Measurements from ENCODE around the gene MCCC1. TPM values are rescaled to one million over a fixed set of nuclear protein-coding genes. Genes with fewer than 3 reads are reported as not detected.
A peak's percentile ranks its signal among the peaks of the same experiment; 100 is the strongest.

MCCC1 gene
- total and polyA plus RNA-seq, 2 of the 13 experiments (the other 11 are each of a cell fraction or from before 2014, with no cell fraction given), result 11.7 to 30.1 TPM

DNA sequence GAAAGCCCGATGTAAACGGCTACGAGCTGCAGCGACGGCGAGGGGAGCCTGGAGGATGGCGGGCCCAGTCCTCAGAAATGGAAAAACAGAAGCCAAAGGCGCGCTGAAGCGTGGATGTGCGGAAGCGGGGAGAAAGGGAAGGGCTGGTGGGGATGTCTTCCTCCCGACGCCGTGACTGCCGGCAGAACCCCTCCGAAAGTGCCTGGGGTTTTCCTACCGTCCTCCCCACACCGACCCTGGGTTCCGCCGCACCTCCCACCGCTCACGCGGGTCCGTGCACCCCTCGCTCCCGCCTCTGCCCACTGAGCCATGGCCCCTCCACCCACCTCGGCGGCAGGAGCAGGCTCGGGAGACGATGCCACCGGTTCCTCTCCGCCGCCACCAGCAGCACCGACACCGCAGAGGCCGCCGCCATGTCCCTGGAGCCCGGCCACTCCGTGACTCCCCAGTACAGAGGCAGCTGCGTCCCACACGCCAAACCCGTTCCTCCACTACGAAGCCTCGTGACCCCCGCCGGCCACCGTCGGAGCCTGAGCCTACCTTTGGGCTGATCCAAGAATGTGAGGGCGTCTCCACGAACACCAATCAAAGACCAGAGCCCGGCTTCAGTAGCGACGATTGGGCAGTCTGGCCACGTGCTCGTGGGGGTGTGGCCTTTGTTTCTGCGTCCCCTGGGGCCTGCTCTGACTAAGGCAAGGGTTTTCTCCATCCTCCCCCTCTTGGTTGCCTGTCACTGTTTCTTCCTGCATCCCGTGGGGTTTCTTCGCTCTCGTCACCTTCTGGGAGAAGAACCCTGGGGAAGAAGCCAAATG, at the start of gene MCCC1 (continued):
- TF ChIP-seq ZNF180 (CRISPR knock-in tag; IDR thresholded peaks at IDR 0.05; ENCODE audit: borderline replicate concordance, low read depth), result no peak
- TF ChIP-seq, protein P1, sequence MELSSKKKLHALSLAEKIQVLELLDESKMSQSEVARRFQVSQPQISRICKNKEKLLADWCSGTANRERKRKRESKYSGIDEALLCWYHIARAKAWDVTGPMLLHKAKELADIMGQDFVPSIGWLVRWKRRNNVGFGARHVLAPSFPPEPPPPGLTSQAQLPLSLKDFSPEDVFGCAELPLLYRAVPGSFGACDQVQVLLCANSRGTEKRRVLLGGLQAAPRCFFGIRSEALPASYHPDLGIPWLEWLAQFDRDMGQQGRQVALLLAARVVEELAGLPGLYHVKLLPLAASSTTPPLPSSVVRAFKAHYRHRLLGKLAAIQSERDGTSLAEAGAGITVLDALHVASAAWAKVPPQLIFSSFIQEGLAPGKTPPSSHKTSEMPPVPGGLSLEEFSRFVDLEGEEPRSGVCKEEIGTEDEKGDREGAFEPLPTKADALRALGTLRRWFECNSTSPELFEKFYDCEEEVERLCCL (CRISPR knock-in tag; IDR thresholded peaks at IDR 0.05; ENCODE audit: borderline replicate concordance), result no peak
- no peak for TF ChIP-seq ZNF552 (CRISPR knock-in tag; IDR thresholded peaks at IDR 0.05; ENCODE audit: borderline replicate concordance)
- TF ChIP-seq, protein P2, sequence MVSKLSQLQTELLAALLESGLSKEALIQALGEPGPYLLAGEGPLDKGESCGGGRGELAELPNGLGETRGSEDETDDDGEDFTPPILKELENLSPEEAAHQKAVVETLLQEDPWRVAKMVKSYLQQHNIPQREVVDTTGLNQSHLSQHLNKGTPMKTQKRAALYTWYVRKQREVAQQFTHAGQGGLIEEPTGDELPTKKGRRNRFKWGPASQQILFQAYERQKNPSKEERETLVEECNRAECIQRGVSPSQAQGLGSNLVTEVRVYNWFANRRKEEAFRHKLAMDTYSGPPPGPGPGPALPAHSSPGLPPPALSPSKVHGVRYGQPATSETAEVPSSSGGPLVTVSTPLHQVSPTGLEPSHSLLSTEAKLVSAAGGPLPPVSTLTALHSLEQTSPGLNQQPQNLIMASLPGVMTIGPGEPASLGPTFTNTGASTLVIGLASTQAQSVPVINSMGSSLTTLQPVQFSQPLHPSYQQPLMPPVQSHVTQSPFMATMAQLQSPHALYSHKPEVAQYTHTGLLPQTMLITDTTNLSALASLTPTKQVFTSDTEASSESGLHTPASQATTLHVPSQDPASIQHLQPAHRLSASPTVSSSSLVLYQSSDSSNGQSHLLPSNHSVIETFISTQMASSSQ (IDR thresholded peaks at IDR 0.05; ENCODE audit: low read depth), result no peak
- TF ChIP-seq, protein P2 (CRISPR knock-in tag; IDR thresholded peaks at IDR 0.05; ENCODE audit: borderline replicate concordance), result peak; percentile 61; the same call in 1 of the 2 replicates
- TF ChIP-seq ZNF75D (CRISPR knock-in tag; IDR thresholded peaks at IDR 0.05; ENCODE audit: borderline replicate concordance), result no peak
- TF ChIP-seq, protein P3, sequence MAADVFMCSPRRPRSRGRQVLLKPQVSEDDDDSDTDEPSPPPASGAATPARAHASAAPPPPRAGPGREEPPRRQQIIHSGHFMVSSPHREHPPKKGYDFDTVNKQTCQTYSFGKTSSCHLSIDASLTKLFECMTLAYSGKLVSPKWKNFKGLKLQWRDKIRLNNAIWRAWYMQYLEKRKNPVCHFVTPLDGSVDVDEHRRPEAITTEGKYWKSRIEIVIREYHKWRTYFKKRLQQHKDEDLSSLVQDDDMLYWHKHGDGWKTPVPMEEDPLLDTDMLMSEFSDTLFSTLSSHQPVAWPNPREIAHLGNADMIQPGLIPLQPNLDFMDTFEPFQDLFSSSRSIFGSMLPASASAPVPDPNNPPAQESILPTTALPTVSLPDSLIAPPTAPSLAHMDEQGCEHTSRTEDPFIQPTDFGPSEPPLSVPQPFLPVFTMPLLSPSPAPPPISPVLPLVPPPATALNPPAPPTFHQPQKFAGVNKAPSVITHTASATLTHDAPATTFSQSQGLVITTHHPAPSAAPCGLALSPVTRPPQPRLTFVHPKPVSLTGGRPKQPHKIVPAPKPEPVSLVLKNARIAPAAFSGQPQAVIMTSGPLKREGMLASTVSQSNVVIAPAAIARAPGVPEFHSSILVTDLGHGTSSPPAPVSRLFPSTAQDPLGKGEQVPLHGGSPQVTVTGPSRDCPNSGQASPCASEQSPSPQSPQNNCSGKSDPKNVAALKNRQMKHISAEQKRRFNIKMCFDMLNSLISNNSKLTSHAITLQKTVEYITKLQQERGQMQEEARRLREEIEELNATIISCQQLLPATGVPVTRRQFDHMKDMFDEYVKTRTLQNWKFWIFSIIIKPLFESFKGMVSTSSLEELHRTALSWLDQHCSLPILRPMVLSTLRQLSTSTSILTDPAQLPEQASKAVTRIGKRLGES (CRISPR knock-in tag; IDR thresholded peaks at IDR 0.05; ENCODE audit: borderline replicate concordance), result no peak
- TF ChIP-seq KLF15 (CRISPR knock-in tag; IDR thresholded peaks at IDR 0.05; ENCODE audit: borderline replicate concordance), result peak; percentile 100
- TF ChIP-seq SMAD9 (CRISPR knock-in tag; IDR thresholded peaks at IDR 0.05), result no peak
- TF ChIP-seq ZNF431 (CRISPR knock-in tag; IDR thresholded peaks at IDR 0.05; ENCODE audit: borderline replicate concordance, low read depth), result no peak; the same call in 1 of the 2 replicates
- TF ChIP-seq ZFY (CRISPR knock-in tag; IDR thresholded peaks at IDR 0.05), result peak; percentile 85
- TF ChIP-seq, protein P4, sequence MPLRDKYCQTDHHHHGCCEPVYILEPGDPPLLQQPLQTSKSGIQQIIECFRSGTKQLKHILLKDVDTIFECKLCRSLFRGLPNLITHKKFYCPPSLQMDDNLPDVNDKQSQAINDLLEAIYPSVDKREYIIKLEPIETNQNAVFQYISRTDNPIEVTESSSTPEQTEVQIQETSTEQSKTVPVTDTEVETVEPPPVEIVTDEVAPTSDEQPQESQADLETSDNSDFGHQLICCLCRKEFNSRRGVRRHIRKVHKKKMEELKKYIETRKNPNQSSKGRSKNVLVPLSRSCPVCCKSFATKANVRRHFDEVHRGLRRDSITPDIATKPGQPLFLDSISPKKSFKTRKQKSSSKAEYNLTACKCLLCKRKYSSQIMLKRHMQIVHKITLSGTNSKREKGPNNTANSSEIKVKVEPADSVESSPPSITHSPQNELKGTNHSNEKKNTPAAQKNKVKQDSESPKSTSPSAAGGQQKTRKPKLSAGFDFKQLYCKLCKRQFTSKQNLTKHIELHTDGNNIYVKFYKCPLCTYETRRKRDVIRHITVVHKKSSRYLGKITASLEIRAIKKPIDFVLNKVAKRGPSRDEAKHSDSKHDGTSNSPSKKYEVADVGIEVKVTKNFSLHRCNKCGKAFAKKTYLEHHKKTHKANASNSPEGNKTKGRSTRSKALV (CRISPR knock-in tag; IDR thresholded peaks at IDR 0.05), result no peak; the same call in 1 of the 2 replicates
- TF ChIP-seq TBX2 (CRISPR knock-in tag; IDR thresholded peaks at IDR 0.05; ENCODE audit: borderline replicate concordance), result peak; percentile 59
- TF ChIP-seq THYN1 (CRISPR knock-in tag; IDR thresholded peaks at IDR 0.05; ENCODE audit: borderline replicate concordance, low read depth), result peak; percentile 30; the same call in 1 of the 2 replicates

Measured in HepG2 (cell line).